ENCODE measurements around the gene RCAN2.

- no peak for TF ChIP-seq CTCF (IDR thresholded peaks at IDR 0.05; ENCODE audit: poor library complexity, severe bottlenecking)
- TF ChIP-seq, protein P1, sequence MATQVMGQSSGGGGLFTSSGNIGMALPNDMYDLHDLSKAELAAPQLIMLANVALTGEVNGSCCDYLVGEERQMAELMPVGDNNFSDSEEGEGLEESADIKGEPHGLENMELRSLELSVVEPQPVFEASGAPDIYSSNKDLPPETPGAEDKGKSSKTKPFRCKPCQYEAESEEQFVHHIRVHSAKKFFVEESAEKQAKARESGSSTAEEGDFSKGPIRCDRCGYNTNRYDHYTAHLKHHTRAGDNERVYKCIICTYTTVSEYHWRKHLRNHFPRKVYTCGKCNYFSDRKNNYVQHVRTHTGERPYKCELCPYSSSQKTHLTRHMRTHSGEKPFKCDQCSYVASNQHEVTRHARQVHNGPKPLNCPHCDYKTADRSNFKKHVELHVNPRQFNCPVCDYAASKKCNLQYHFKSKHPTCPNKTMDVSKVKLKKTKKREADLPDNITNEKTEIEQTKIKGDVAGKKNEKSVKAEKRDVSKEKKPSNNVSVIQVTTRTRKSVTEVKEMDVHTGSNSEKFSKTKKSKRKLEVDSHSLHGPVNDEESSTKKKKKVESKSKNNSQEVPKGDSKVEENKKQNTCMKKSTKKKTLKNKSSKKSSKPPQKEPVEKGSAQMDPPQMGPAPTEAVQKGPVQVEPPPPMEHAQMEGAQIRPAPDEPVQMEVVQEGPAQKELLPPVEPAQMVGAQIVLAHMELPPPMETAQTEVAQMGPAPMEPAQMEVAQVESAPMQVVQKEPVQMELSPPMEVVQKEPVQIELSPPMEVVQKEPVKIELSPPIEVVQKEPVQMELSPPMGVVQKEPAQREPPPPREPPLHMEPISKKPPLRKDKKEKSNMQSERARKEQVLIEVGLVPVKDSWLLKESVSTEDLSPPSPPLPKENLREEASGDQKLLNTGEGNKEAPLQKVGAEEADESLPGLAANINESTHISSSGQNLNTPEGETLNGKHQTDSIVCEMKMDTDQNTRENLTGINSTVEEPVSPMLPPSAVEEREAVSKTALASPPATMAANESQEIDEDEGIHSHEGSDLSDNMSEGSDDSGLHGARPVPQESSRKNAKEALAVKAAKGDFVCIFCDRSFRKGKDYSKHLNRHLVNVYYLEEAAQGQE (IDR thresholded peaks at IDR 0.05; ENCODE audit: borderline replicate concordance): no peak
- TF ChIP-seq EP300 (conservative IDR thresholded peaks at IDR 0.05; ENCODE audit: poor library complexity, severe bottlenecking): no peak
- no peak for TF ChIP-seq POLR2AphosphoS5 (IDR thresholded peaks at IDR 0.05)
- TF ChIP-seq SMC3 (conservative IDR thresholded peaks at IDR 0.05; ENCODE audit: poor library complexity): no peak
- TF ChIP-seq EZH2 (IDR thresholded peaks at IDR 0.05; ENCODE audit: borderline replicate concordance, insufficient read depth, low read length, poor library complexity, severe bottlenecking): no peak
- no peak for TF ChIP-seq MXI1 (conservative IDR thresholded peaks at IDR 0.05; ENCODE audit: poor library complexity, severe bottlenecking)
- no peak for TF ChIP-seq RAD21 (conservative IDR thresholded peaks at IDR 0.05)
These were observed 199.4 kb downstream of the RCAN2 start for GRCh38 chr6:46291880-46292279.
